Endothelial cell of umbilical vein (primary cell): ENCODE data around the gene GATM.

Experiments
- EZH2 ChIP-seq: IDR thresholded peaks from 2 replicates; pipeline ENCODE4 v1.6.1; 2012; ENCODE audit warnings: borderline replicate concordance, low read depth, mild to moderate bottlenecking, moderate library complexity, low read length, inconsistent platforms; ENCODE audit not compliant: severe bottlenecking
- MAX ChIP-seq: IDR thresholded peaks from 2 replicates; pipeline ENCODE4 v1.6.1; 2011; ENCODE audit not compliant: insufficient read depth, insufficient read length
- POLR2A ChIP-seq: IDR thresholded peaks from 2 replicates; pipeline ENCODE4 v1.6.1; 2012; ENCODE audit warnings: low read depth, mild to moderate bottlenecking, control low read depth, low read length
- POLR2AphosphoS5 ChIP-seq: IDR thresholded peaks from 2 replicates; pipeline ENCODE4 v1.6.1; 2012; ENCODE audit warnings: low read depth, mild to moderate bottlenecking, control low read depth, low read length, moderate library complexity; ENCODE audit not compliant: insufficient read depth
- TF ChIP-seq, protein P1 (sequence below), 2 donors: IDR thresholded peaks; 1 replicate in 1 of 2; 2 replicates in 1 of 2; pipeline ENCODE4 v1.5.1; 2011; ENCODE audit warnings: low read length in 2 of 2, mild to moderate bottlenecking in 2 of 2, moderate library complexity in 2 of 2, control low read depth in 1 of 2, inconsistent platforms in 1 of 2, low read depth in 1 of 2; ENCODE audit not compliant: insufficient read depth in 1 of 2; ENCODE audit errors: extremely low read depth in 1 of 2

DNA sequence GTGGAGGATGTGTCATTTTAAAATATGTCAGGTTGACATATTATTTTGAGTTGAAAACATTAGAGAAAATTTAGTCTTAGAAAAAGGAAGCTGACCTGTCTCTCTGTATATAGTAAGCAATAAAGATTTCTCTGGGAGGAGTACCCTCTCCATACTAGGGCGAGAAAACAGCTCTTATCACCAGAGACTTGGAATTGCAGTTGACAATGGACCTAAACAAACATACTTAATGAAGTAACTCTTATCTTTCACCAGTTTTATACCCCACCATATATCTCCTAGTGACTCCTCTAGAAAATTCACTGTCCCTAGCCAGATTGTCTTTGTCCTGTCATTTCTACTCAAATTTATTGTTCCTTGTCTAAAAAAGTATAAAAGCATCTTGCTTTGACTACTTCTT lies 7.2 kb upstream of the GATM start:
- TF ChIP-seq POLR2A = no peak
- no peak for TF ChIP-seq MAX
- TF ChIP-seq, protein P1, sequence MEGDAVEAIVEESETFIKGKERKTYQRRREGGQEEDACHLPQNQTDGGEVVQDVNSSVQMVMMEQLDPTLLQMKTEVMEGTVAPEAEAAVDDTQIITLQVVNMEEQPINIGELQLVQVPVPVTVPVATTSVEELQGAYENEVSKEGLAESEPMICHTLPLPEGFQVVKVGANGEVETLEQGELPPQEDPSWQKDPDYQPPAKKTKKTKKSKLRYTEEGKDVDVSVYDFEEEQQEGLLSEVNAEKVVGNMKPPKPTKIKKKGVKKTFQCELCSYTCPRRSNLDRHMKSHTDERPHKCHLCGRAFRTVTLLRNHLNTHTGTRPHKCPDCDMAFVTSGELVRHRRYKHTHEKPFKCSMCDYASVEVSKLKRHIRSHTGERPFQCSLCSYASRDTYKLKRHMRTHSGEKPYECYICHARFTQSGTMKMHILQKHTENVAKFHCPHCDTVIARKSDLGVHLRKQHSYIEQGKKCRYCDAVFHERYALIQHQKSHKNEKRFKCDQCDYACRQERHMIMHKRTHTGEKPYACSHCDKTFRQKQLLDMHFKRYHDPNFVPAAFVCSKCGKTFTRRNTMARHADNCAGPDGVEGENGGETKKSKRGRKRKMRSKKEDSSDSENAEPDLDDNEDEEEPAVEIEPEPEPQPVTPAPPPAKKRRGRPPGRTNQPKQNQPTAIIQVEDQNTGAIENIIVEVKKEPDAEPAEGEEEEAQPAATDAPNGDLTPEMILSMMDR (IDR thresholded peaks at IDR 0.05; ENCODE audit: extremely low read depth in 1 of 2, insufficient read depth in 1 of 2, low read depth in 1 of 2, low read length in 2 of 2) = no peak
- TF ChIP-seq EZH2 = no peak
- no peak for TF ChIP-seq POLR2AphosphoS5
